Ishikawa (cell line): ENCODE results near the gene PPM1F.

Experiments
- CEBPB ChIP-seq: IDR thresholded peaks from 2 replicates; pipeline ENCODE4 v1.6.1; 2012
- CREB1 ChIP-seq: IDR thresholded peaks from 2 replicates; pipeline ENCODE4 v1.6.1; 2012; ENCODE audit warnings: low read depth
- EGR1 ChIP-seq: IDR thresholded peaks from 2 replicates; pipeline ENCODE4 v1.6.1; 2012
- EP300 ChIP-seq: IDR thresholded peaks from 2 replicates; pipeline ENCODE4 v1.6.1; 2012; ENCODE audit warnings: borderline replicate concordance
- FOXM1 ChIP-seq: IDR thresholded peaks from 2 replicates; pipeline ENCODE4 v1.6.1; 2012; ENCODE audit warnings: low read depth, borderline replicate concordance
- MAX ChIP-seq: IDR thresholded peaks from 2 replicates; pipeline ENCODE4 v1.6.1; 2012
- NFIC ChIP-seq: IDR thresholded peaks from 2 replicates; pipeline ENCODE4 v1.6.1; 2012
- RAD21 ChIP-seq: IDR thresholded peaks from 2 replicates; pipeline ENCODE4 v1.6.1; 2012; ENCODE audit warnings: low read depth
- REST ChIP-seq: IDR thresholded peaks from 2 replicates; pipeline ENCODE4 v1.6.1; 2012; ENCODE audit warnings: low read depth, mild to moderate bottlenecking
- TAF1 ChIP-seq: IDR thresholded peaks from 2 replicates; pipeline ENCODE4 v1.6.1; 2012; ENCODE audit warnings: low read depth, mild to moderate bottlenecking
- TCF12 ChIP-seq: IDR thresholded peaks from 2 replicates; pipeline ENCODE4 v1.6.1; 2012; ENCODE audit warnings: low read depth
- TEAD4 ChIP-seq: IDR thresholded peaks from 2 replicates; pipeline ENCODE4 v1.6.1; 2012
- USF1 ChIP-seq: IDR thresholded peaks from 2 replicates; pipeline ENCODE4 v1.6.1; 2012
- YY1 ChIP-seq: IDR thresholded peaks from 2 replicates; pipeline ENCODE4 v1.6.1; 2012; ENCODE audit warnings: low read depth
- ZBTB7A ChIP-seq: IDR thresholded peaks from 2 replicates; pipeline ENCODE4 v1.6.1; 2012; ENCODE audit warnings: low read depth

PPM1F gene

GRCh38 chr22:21933910-21934309 is 18.7 kb downstream of the PPM1F start:
- no peak for TF ChIP-seq USF1
- no peak for TF ChIP-seq NFIC
- TF ChIP-seq TAF1: no peak
- TF ChIP-seq EP300: no peak
- TF ChIP-seq CREB1: no peak
- TF ChIP-seq EGR1: no peak
- TF ChIP-seq FOXM1: no peak
- TF ChIP-seq CEBPB: no peak
- no peak for TF ChIP-seq MAX

- no peak for TF ChIP-seq ZBTB7A
- no peak for TF ChIP-seq YY1
- no peak for TF ChIP-seq TEAD4
- no peak for TF ChIP-seq CREB1
- TF ChIP-seq TCF12: no peak
- TF ChIP-seq TAF1: no peak
- TF ChIP-seq EGR1: no peak
- no peak for TF ChIP-seq FOXM1
- TF ChIP-seq EP300: no peak
- TF ChIP-seq CEBPB: no peak
- no peak for TF ChIP-seq MAX
- TF ChIP-seq NFIC: no peak
- no peak for TF ChIP-seq USF1
- TF ChIP-seq RAD21: no peak
- no peak for TF ChIP-seq REST
Measured at GRCh38 chr22:21933413-21933812, 19.2 kb downstream of the PPM1F start.

GRCh38 chr22:21932347-21932746 is 20.3 kb downstream of the PPM1F start:
- TF ChIP-seq CREB1 (no peak), FOXM1 (no peak), EGR1 (no peak), MAX (no peak), CEBPB (no peak), NFIC (no peak), TEAD4 (no peak), YY1 (no peak), TCF12 (no peak), USF1 (no peak), RAD21 (no peak), ZBTB7A (no peak), REST (no peak), TAF1 (no peak), EP300 (no peak)

GRCh38 chr22:21931056-21931455 is 21.6 kb downstream of the PPM1F start:
- no peak for TF ChIP-seq ZBTB7A
- TF ChIP-seq EGR1: no peak
- TF ChIP-seq NFIC: no peak
- no peak for TF ChIP-seq USF1
- no peak for TF ChIP-seq CEBPB
- TF ChIP-seq RAD21: no peak
- no peak for TF ChIP-seq TEAD4
- no peak for TF ChIP-seq CREB1
- no peak for TF ChIP-seq MAX
- no peak for TF ChIP-seq YY1
- TF ChIP-seq REST: no peak
- TF ChIP-seq FOXM1: no peak
- no peak for TF ChIP-seq TAF1
- no peak for TF ChIP-seq TCF12
- no peak for TF ChIP-seq EP300
